BJ (cell line): ENCODE results near the gene ACSF3. TPM values are rescaled to one million over a fixed set of nuclear protein-coding genes. Genes with fewer than 3 reads are reported as not detected.

Source experiments
- CTCF ChIA-PET: fragments of 350-600 bp; formaldehyde crosslinking; extraction: SDS; loops from one replicate; lab custom pipeline; 2021; ENCODE audit warnings: antibody characterized with exemption, inconsistent platforms; lab: Yijun Ruan, JAX
- POLR2A ChIA-PET: fragments of 300-600 bp; sonication (Branson Sonifier 250); formaldehyde crosslinking; extraction: SDS; loops from one replicate; lab custom pipeline; 2021; ENCODE audit warnings: antibody characterized with exemption; lab: Charles Lee
- DNase-seq: peaks from one replicate; pipeline ENCODE4 v3.0.0-alpha.2; 2011; ENCODE audit warnings: low read depth
- H3K27me3 ChIP-seq: 2 replicates; pipeline ENCODE4 v1.6.0; 2011; ENCODE audit warnings: low read length; ENCODE audit not compliant: control insufficient read depth, insufficient read depth
- H3K36me3 ChIP-seq: 2 replicates; pipeline ENCODE4 v1.5.1; 2011; ENCODE audit warnings: low read length; ENCODE audit not compliant: control insufficient read depth, insufficient read depth
- H3K4me3 ChIP-seq: 2 replicates; pipeline ENCODE4 v1.5.1; 2011; ENCODE audit warnings: low read depth, mild to moderate bottlenecking, control low read depth, low read length
- polyA plus RNA-seq: library from polyadenylated mRNA; depleted of rRNA; stranded (reverse); fragments of >200 nt; gene quantifications from 2 replicates; pipeline ENCODE4 v1.2.3, GENCODE V29; 2011
- TF ChIP-seq, protein P1 (sequence below): IDR thresholded peaks from 2 replicates; pipeline ENCODE4 v1.5.1; 2011; ENCODE audit warnings: low read depth, mild to moderate bottlenecking, control low read depth, inconsistent platforms, low read length, moderate library complexity; ENCODE audit not compliant: insufficient read depth

The ACSF3 gene
- polyA plus RNA-seq, 1 experiment: 12.5 TPM

- Histone ChIP-seq H3K27me3 (no peaks in the 10 kb centered on the region), H3K4me3 (no peak overlapping the region), H3K36me3 (no peaks in the 10 kb centered on the region)
- TF ChIP-seq, protein P1, sequence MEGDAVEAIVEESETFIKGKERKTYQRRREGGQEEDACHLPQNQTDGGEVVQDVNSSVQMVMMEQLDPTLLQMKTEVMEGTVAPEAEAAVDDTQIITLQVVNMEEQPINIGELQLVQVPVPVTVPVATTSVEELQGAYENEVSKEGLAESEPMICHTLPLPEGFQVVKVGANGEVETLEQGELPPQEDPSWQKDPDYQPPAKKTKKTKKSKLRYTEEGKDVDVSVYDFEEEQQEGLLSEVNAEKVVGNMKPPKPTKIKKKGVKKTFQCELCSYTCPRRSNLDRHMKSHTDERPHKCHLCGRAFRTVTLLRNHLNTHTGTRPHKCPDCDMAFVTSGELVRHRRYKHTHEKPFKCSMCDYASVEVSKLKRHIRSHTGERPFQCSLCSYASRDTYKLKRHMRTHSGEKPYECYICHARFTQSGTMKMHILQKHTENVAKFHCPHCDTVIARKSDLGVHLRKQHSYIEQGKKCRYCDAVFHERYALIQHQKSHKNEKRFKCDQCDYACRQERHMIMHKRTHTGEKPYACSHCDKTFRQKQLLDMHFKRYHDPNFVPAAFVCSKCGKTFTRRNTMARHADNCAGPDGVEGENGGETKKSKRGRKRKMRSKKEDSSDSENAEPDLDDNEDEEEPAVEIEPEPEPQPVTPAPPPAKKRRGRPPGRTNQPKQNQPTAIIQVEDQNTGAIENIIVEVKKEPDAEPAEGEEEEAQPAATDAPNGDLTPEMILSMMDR: no peak
- no peak for DNase-seq
- ChIA-PET CTCF (no interaction called here), POLR2A (no interaction called here)
Observed at GRCh38 chr16:89080196-89080853, 13.3 kb upstream of the ACSF3 start.

DNA sequence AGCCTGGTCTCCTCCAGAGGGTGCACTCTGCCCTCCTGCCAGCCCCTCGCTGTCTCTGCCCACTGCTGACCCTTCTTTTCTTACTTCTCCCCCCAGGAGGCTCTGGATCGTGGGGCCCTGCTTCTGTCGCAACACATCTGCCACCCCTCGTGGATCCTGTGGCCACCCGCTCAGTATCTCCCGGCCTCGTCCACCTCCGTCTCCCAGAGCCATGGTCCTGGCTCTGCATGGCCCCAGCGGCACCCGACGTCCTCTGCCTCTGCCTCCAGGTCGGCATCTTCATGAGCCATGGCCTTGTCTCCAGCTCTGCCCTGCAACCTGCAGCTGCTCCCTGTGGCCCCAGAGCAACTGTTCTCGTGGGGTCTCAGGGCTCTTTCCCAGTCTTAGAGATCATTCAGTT, 12.1 kb upstream of the ACSF3 start:
- DNase-seq: no peak
- Histone ChIP-seq H3K36me3 (no peaks in the 10 kb centered on the region), H3K27me3 (peaks cover 1% of the 10 kb centered on the region; the same call in 1 of the 2 replicates), H3K4me3 (no peak overlapping the region)
- CTCF ChIA-PET: no interaction called here
- TF ChIP-seq, protein P1: no peak
- POLR2A ChIA-PET: no interaction called here

DNA sequence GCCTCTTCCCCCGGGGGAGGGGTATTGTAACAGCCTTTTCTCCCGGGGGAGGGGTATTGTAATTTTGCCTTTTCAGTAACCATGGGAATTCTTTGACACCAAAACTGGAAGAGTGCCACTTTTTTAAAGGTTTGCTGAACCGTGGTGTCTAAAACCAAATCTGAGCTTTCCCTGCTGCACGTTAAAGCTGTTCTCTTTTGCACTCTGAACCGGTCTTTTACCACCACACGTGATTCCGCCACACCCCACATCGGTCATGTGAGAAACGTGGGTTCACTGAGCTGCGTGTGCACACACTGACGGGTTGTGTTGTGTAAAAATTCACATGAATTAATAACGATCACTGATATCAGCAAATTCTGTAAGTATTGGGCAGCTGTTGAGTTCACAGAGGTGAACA, 9.2 kb upstream of the ACSF3 start:
- TF ChIP-seq, protein P1: no peak
- ChIA-PET POLR2A (no interaction called here), CTCF (no interaction called here)
- Histone ChIP-seq H3K4me3 (no peak overlapping the region), H3K27me3 (peaks cover 13% of the 10 kb centered on the region), H3K36me3 (no peaks in the 10 kb centered on the region)
- no peak for DNase-seq

DNA sequence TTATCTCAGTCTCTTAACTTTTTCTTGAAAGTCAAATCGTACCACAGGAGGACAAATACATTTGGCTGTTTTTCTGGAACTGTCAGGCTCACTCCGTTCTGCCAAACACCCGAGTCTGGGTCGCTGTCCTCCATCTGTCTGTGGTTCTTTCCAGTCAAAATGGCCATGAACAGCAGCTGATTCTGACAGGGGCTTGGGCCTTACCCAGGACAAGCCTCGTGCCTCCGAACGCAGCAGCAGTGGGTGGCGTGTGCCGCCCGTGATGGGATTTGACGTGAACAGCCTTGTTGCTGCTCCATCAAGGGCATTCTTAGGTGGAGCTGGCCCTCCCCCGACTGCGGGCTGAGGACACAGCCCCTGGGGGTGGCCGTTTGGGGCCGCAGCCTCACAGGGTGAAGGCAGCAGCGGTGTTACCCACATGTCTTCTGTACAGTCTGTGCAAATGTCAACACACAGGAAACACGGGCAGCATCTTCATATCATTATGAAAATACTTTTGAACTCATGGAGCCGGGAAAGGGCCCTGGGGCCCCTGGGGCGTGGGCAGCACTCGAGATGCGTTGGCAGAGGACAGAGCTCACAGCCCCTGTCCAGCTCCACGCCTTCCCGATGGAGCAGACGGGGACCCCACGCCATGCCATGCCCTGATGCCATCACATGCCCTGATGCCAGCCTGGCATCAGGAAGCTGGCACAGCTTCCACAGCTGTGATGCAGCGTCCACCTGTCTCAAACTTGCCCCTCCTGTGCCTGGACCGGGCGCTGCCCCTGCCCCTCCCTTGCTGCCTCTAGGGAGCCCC, 8.6 kb upstream of the ACSF3 start:
- no peaks in the 10 kb centered on the region for H3K36me3 ChIP-seq
- no peak for DNase-seq
- H3K4me3 ChIP-seq: no peak overlapping the region
- TF ChIP-seq, protein P1: no peak
- peaks cover 15% of the 10 kb centered on the region for H3K27me3 ChIP-seq
- ChIA-PET CTCF (no interaction called here), POLR2A (no interaction called here)

GRCh38 chr16:89085755-89086154, 7.9 kb upstream of the ACSF3 start:
- POLR2A ChIA-PET: no interaction called here
- TF ChIP-seq, protein P1: no peak
- peaks cover 17% of the 10 kb centered on the region for H3K27me3 ChIP-seq
- no peaks in the 10 kb centered on the region for H3K36me3 ChIP-seq
- H3K4me3 ChIP-seq: no peak overlapping the region
- no peak for DNase-seq
- CTCF ChIA-PET: no interaction called here
